Activated CD8-positive, alpha-beta memory T cell treated with anti-CD3 and anti-CD28 coated beads, Interleukin-2, amount 10 ng/mL, durations not matched to agents 7 days and 5 days (primary cell): ENCODE measurements around the gene PES1. TPM values are rescaled to one million over a fixed set of nuclear protein-coding genes. Genes with fewer than 3 reads are reported as not detected.
"Not testable (repeated sequence)": the region's sequence is repeated elsewhere in the genome, so short reads cannot be mapped to it uniquely, and the experiment has no call there.

ENCODE experiments used
- ATAC-seq: fragments of 150-1000 bp; cut with Tn5 transposase; one replicate; pipeline ENCODE4 v1.10.0; 2021; ENCODE audit warnings: moderate library complexity
- CTCF ChIA-PET: fragments of 350-600 bp; sonication (Branson Sonifier 250); formaldehyde crosslinking; loops from one replicate; lab custom pipeline; 2021; ENCODE audit warnings: antibody characterized with exemption; lab: Charles Lee
- DNase-seq: peaks from one replicate; pipeline ENCODE4 v3.0.0-alpha.2; 2020
- H3K27ac Mint-ChIP-seq: one replicate; pipeline ENCODE4 v1.8.0; 2021; ENCODE audit warnings: mild to moderate bottlenecking, mixed read lengths
- H3K27me3 Mint-ChIP-seq: one replicate; pipeline ENCODE4 v1.8.0; 2021; ENCODE audit warnings: mixed read lengths
- H3K36me3 Mint-ChIP-seq: one replicate; pipeline ENCODE4 v1.8.0; 2021; ENCODE audit warnings: mild to moderate bottlenecking, mixed read lengths
- H3K4me1 Mint-ChIP-seq: one replicate; pipeline ENCODE4 v1.8.0; 2021; ENCODE audit warnings: mixed read lengths
- H3K4me3 Mint-ChIP-seq: one replicate; pipeline ENCODE4 v1.8.0; 2021; ENCODE audit warnings: mild to moderate bottlenecking, moderate library complexity, mixed read lengths
- H3K9me3 Mint-ChIP-seq: one replicate; pipeline ENCODE4 v1.8.0; 2022; ENCODE audit warnings: low read depth, mixed read lengths
- total RNA-seq, 2 experiments: library from RNA; stranded (reverse); gene quantifications; one replicate each; pipeline ENCODE4 v1.2.3, GENCODE V29; 2021

Gene PES1
- total RNA-seq, 2 experiments from 2014 or later = 56.2 to 91.5 TPM

DNA sequence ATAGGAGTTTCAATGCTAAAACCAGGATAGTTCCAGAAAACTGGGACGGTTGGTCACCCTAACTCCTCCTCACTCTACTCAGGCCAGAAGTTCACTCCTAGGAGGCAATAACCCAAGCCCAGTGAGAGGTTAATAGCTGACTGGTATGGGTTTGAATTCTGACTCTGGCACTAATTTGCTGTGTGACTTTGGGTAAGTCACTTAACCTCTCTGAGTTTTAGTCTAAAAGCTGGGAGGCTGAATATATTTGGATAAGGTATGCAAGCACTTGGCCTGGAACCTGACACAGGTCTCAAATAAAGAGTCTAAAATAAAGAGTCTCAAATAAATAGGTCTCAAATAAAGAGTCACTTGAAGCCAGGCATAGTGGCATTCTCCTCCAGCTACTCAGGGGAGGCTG is 39.0 kb downstream of the PES1 start:
- CTCF ChIA-PET = interaction anchor here (0.9 kb wide), 1 partner anchor 12 kb away, joined by 3 read pairs; no protein-coding TSS in a partner anchor

DNA sequence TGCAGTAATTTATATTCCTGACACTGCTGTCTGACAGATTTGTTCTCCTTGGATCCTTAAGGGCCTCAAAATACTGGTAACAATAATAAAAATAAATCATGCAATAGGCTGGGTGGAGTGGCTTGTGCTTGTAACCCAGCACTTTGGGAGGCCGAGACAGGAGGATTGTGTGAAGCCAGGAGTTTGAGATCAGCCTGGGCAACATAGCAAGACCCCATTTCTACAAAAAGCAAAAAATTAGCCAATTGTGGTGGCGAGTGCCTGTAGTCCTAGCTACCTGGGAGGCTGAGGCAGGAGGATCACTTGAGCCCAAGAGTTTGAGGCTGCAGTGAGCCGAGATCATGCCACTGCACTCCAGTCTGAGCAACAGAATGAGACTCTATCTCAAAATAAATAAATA is 39.9 kb downstream of the PES1 start:
- CTCF ChIA-PET = interaction anchor here (0.6 kb wide), 1 partner anchor 94 kb away, joined by 3 read pairs; no protein-coding TSS in a partner anchor
- H3K4me1 Mint-ChIP-seq, H3K36me3 Mint-ChIP-seq, H3K4me3 Mint-ChIP-seq, H3K9me3 Mint-ChIP-seq, ATAC-seq, H3K27ac Mint-ChIP-seq, H3K27me3 Mint-ChIP-seq, DNase-seq: not testable (repeated sequence)

More for the DNA sequence above, 39.0 kb downstream of the PES1 start:
- no peaks in the 10 kb centered on the region for H3K4me1 Mint-ChIP-seq
- no peaks in the 10 kb centered on the region for H3K36me3 Mint-ChIP-seq
- no peaks in the 10 kb centered on the region for H3K9me3 Mint-ChIP-seq
- H3K27ac Mint-ChIP-seq = no peak overlapping the region
- no peak for DNase-seq
- ATAC-seq = no peak
- no peaks in the 10 kb centered on the region for H3K27me3 Mint-ChIP-seq
- no peak overlapping the region for H3K4me3 Mint-ChIP-seq

DNA sequence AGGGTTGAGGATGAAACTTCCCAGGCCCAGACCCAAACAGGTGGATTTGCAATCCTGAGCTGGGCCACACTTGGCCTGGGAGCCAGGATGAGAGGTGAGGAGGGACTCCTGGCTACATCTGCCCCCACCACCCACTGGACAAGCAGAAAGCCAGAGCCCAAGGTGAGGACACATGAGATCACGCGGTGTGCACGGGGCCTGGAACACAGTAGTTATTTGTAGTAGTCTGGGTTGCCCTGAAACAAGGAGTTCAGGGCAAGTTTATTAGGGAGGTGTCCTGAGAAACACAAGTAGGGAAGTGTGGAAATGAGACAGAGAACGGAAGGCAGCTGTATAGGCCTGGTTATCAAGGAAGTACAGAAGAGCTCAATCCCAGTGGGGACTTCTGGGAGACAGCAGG is 44.5 kb downstream of the PES1 start:
- Mint-ChIP-seq H3K4me1 (no peaks in the 10 kb centered on the region), H3K27ac (no peak overlapping the region), H3K4me3 (no peak overlapping the region), H3K36me3 (no peaks in the 10 kb centered on the region), H3K9me3 (no peaks in the 10 kb centered on the region), H3K27me3 (peaks cover 23% of the 10 kb centered on the region)
- ATAC-seq (no peak), DNase-seq (no peak)
- CTCF ChIA-PET = no interaction called here

DNA sequence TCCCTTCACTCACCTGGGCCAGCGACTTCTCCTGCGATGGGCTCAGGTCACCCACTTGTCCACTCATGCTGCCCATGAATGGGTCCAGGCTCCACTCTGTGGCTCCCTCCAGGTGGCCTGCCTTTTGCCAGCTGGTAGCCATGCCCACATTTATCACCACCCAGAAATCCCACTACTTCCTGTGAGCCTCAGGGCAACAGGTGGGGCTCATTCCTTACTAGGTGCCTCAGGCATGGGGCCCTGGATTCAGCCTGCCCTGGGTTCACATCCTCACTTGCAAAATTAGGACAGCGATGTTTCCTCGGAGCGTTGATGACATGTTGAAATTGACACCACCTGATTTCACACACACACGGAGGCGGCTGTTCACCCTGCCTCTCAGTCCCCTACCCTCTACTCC is 45.1 kb downstream of the PES1 start, which contains the start of gene SEC14L6:
Gene SEC14L6, minus strand, starts transcription at position 126 of the 400 bp plus-strand sequence. Its CDS starts 59 bp downstream, at position 67.
- no peaks in the 10 kb centered on the region for H3K9me3 Mint-ChIP-seq
- DNase-seq (no peak), ATAC-seq (no peak)
- no peaks in the 10 kb centered on the region for H3K36me3 Mint-ChIP-seq
- no peak within 1 kb of the TSS for H3K4me3 Mint-ChIP-seq
- H3K27ac Mint-ChIP-seq = no peak within 1 kb of the TSS
- peaks cover 26% of the 10 kb centered on the region for H3K27me3 Mint-ChIP-seq
- CTCF ChIA-PET = no interaction called here
- no peaks in the 10 kb centered on the region for H3K4me1 Mint-ChIP-seq

DNA sequence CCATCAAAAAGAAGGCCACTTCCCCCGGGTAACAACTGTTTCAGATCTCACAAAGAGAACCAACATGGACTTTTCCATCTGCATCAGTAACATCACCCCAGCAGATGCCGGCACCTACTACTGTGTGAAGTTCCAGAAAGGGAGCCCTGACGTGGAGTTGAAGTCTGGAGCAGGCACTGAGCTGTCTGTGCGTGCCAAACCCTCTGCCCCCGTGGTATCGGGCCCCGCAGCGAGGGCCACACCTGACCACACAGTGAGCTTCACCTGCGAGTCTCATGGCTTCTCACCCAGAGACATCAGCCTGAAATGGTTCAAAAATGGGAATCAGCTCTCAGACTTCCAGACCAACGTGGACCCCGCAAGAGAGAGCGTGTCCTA is 48.9 kb downstream of the PES1 start:
- Mint-ChIP-seq H3K27me3 (peaks cover 43% of the 10 kb centered on the region), H3K36me3 (no peaks in the 10 kb centered on the region), H3K9me3 (no peaks in the 10 kb centered on the region), H3K27ac (no peak overlapping the region), H3K4me1 (no peaks in the 10 kb centered on the region), H3K4me3 (no peak overlapping the region)
- CTCF ChIA-PET = no interaction called here
- ATAC-seq = no peak
- no peak for DNase-seq

DNA sequence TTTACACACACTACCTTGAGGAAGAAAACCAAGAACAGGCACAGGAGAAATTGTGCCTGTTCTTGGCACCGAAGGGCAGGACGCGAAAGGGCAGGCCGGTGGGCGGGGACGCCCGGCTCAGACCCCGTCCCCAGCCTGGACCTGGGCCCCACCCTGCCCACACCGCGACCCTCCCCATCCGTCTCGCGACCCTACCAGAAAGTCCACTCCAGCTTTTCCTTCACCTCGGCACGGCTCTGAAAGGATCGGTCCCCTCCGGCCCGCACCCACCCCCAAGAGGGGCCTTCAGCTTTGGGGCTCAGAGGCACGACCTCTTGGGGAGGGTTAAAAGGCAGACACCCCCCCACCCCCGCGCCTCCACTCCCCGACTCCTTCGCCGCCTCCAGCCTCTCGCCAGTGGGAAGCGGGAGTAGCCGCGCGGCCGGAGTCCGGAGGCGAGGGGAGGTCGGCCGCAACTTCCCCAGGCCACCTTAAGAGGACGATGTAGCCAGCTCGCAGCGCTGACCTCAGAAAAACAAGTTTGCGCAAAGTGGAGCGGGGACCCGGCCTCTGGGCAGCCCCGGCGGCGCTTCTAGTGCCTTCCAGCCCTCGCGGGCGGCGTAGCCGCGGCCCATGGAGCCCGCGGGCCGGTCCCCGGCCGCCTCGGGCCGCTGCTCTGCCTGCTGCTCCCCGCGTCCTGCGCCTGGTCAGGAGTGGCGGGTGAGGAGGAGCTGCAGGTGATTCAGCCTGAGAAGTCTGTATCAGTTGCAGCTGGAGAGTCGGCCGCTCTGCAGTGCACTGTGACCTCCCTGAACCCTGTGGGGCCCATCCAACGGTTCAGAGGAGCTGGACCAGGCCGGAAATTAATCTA is 49.5 kb downstream of the PES1 start:
- Mint-ChIP-seq H3K27me3 (peaks cover 43% of the 10 kb centered on the region), H3K36me3 (no peaks in the 10 kb centered on the region), H3K4me1 (no peaks in the 10 kb centered on the region), H3K4me3 (no peak overlapping the region), H3K9me3 (no peaks in the 10 kb centered on the region), H3K27ac (no peak overlapping the region)
- ATAC-seq = no peak
- DNase-seq = no peak
- CTCF ChIA-PET = no interaction called here

DNA sequence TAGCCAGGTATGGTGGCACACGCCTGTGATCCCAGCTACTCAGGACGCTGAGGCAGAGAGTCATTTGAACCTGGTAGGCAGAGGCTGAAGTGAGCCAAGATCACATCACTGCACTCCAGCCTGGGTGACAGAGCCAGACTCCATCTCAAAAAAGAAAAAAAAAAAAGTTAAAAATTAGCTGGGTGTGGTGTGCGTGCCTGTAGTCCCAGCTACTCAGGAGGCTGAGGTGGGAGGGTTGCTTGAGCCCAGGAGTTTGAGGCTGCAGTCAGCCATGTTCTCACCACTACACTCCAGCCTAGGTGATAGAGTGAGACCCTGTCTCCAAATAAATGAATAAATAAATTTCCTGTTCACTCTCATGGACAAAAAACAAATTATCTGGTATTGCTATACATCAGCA is 50.2 kb downstream of the PES1 start:
- CTCF ChIA-PET = interaction anchor here (1.1 kb wide), 1 partner anchor 11 kb away, joined by 3 read pairs; no protein-coding TSS in a partner anchor
- DNase-seq, H3K27ac Mint-ChIP-seq, H3K4me3 Mint-ChIP-seq, ATAC-seq, H3K4me1 Mint-ChIP-seq, H3K9me3 Mint-ChIP-seq, H3K36me3 Mint-ChIP-seq: not testable (repeated sequence)
- H3K27me3 Mint-ChIP-seq = peaks cover 45% of the 10 kb centered on the region

DNA sequence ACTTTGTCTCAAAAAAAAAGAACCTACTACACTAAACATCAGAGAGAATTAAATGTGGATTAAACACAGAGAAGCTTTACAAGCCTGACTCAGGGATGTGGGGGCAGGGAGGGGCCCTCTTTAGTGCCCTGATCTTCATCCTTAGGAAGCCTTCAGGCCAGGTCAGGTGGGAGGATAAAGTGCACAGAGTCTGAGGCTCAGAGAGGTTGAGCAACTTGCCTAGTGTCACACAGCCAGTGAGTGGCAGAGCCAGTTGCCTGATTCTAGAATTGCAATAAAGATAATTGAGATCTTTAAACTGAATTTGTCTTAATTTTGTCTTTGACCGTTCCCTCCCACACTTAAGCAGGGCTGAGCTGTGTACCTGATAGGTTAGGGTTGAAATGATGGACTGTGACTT is 52.3 kb downstream of the PES1 start:
- no peak overlapping the region for H3K4me3 Mint-ChIP-seq
- DNase-seq = no peak
- peaks cover 12% of the 10 kb centered on the region for H3K4me1 Mint-ChIP-seq
- no peak for ATAC-seq
- H3K27me3 Mint-ChIP-seq = peaks cover 41% of the 10 kb centered on the region
- H3K27ac Mint-ChIP-seq = no peak overlapping the region
- CTCF ChIA-PET = no interaction called here
- H3K9me3 Mint-ChIP-seq = no peaks in the 10 kb centered on the region
- no peaks in the 10 kb centered on the region for H3K36me3 Mint-ChIP-seq

DNA sequence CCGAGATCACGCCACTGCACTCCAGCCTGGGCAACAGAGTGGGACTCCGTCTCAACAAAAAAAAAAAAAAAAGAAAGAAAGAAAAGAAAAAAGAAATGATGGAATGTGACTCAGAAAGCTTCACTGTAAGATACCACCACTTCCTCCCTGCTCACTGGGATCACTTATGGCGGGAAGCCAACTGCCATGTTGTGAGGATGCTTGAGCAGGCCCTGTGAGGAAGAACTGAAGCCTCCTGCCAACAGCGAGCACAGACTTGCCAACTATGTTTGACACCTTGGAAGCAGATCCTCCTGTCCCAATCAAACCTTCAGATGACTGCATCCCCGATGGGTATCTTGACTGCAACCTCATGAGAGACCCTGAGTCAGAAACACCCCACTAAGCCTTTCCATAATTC is 53.4 kb downstream of the PES1 start:
- H3K27me3 Mint-ChIP-seq = peaks cover 33% of the 10 kb centered on the region
- H3K27ac Mint-ChIP-seq = no peak overlapping the region
- no peak overlapping the region for H3K4me3 Mint-ChIP-seq
- ATAC-seq (no peak), DNase-seq (no peak)
- no peaks in the 10 kb centered on the region for H3K9me3 Mint-ChIP-seq
- no peaks in the 10 kb centered on the region for H3K36me3 Mint-ChIP-seq
- CTCF ChIA-PET = no interaction called here
- H3K4me1 Mint-ChIP-seq = peaks cover 12% of the 10 kb centered on the region

DNA sequence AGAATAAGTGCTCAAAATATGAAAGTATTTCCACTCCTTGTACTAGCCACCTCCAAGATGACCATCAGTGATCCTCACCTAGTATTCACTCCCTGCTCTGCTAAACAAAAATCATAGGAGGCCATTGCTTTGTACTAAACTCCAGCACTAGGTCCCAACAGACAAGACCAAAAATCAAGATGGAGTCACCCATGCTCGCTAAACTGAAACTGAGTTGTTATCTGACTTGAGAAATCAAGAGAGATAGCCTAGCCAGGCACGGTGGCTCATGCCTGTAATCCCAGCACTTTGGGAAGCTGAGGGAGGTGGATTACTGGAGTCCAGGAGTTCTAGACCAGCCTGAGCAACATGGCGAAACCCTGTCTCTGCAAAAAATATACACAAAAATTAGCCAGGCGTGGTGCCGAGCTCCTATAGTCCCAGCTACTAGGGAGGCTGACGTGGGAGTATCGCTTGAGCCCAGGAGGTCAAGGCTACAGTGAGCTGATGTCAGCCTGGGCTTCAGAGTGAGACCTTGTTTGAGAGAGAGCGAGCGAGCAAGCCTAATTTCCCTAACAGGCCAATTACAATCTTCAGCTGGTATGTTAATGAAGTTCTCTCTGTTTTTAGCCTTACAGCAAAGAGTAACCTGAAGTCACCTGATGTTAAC is 54.5 kb downstream of the PES1 start:
- Mint-ChIP-seq H3K9me3 (no peaks in the 10 kb centered on the region), H3K4me1 (peaks cover 12% of the 10 kb centered on the region), H3K27ac (no peak overlapping the region), H3K36me3 (no peaks in the 10 kb centered on the region), H3K27me3 (peaks cover 25% of the 10 kb centered on the region), H3K4me3 (no peak overlapping the region)
- ATAC-seq = no peak
- DNase-seq = no peak
- CTCF ChIA-PET = no interaction called here

DNA sequence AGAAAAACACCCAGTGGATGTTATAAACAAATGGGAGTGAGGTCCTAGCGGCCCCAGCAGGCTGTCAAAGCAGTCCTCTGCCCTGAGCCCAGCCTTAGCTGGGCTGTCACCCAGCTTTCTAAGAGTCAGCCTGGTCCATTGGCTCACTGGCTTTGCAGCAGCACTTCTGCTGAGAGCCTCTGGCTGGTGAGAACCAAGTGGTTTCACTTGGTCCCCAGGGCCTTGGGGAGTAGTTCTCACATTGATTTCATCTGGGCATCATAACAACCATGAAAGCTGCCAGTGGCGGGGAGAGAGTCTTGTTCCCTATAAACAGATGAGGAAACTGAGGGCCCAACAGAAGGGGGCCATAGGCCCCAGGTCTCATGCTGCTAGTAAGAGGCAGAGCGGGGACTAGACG is 56.5 kb downstream of the PES1 start:
- Mint-ChIP-seq H3K27ac (no peak overlapping the region), H3K27me3 (peaks cover 11% of the 10 kb centered on the region), H3K9me3 (no peaks in the 10 kb centered on the region), H3K4me1 (peaks cover 12% of the 10 kb centered on the region), H3K36me3 (no peaks in the 10 kb centered on the region), H3K4me3 (no peak overlapping the region)
- ATAC-seq = no peak
- CTCF ChIA-PET = no interaction called here
- DNase-seq = no peak

DNA sequence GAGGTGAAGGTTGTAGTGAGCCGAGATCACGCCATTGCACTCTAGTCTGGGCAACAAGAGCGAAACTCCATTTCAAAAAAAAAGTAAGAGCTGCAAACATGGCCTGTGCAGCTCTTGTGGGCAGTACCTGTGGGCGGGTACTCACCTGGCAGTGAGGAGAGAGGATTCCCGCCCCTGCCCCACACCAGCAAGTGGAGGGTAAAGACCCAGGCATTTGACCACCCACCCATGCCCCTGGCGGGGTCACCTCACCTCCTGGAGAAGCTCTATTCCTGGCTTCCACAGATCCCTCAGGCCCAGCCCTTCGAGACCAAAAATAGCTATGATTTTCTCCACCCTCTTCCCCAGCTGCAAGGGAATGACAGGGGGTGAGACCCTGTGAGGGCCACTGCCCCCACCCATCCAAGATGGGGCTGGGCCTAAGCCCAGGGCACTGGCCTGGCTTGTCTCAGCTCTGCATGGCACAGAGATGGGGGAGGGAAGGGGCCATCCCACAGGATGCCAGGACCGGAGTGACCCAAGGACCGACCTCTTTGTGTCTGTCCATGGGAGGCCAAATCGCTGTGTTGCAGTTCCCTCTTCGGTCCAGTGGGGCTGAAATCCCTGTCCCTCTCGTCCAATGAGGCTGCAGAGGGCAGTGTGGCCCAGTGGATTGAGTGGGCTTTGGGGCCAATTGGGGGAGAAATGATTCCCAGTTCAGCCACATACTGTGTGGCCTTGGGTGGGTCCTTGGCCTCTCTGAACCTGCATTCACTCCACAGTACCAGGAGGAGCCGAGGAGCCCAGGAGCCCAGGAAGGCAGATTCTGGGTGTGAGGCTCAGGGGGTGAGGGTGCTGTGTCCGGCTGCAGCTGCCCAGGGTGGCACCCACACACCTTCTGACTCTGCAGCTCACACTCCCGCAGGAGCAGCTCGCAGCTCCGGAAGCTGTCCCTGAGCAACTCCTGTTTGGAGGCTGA is 59.8 kb downstream of the PES1 start:
- peaks cover 10% of the 10 kb centered on the region for H3K4me1 Mint-ChIP-seq
- CTCF ChIA-PET = no interaction called here
- H3K9me3 Mint-ChIP-seq = no peaks in the 10 kb centered on the region
- H3K4me3 Mint-ChIP-seq = no peak overlapping the region
- no peak for ATAC-seq
- H3K36me3 Mint-ChIP-seq = no peaks in the 10 kb centered on the region
- no peak for DNase-seq
- H3K27ac Mint-ChIP-seq = no peak overlapping the region
- peaks cover 3% of the 10 kb centered on the region for H3K27me3 Mint-ChIP-seq

DNA sequence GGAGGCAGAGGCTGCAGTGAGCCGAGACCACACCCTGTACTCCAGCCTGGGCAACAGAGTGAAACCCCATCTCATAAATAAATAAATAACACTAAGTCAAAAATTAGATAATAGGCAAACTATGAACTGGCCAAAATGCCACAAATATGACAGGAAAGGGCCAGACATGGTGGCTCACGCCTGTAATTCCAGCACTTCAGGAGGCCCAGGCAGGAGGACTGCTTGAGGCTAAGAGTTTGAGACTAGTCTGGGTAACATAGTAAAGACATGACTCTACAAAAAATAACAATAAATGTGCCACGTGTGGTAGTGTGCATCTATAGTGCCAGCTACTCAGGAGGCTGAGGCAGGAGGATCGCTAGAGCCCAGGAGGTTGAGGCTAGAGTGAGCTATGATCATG is 65.1 kb downstream of the PES1 start:
- H3K36me3 Mint-ChIP-seq = no peaks in the 10 kb centered on the region
- no peak overlapping the region for H3K27ac Mint-ChIP-seq
- peaks cover 8% of the 10 kb centered on the region for H3K27me3 Mint-ChIP-seq
- DNase-seq (no peak), ATAC-seq (no peak)
- no peaks in the 10 kb centered on the region for H3K4me1 Mint-ChIP-seq
- no peaks in the 10 kb centered on the region for H3K9me3 Mint-ChIP-seq
- CTCF ChIA-PET = no interaction called here
- no peak overlapping the region for H3K4me3 Mint-ChIP-seq
